Endodermal cell (in vitro differentiated cells): ENCODE measurements around the gene DDX50. TPM values are rescaled to one million over a fixed set of nuclear protein-coding genes. Genes with fewer than 3 reads are reported as not detected.

ENCODE experiments used
- DNase-seq: peaks from one replicate; pipeline ENCODE4 v3.0.0-alpha.2; 2017
- H3K27ac ChIP-seq: 2 replicates; pipeline ENCODE4 v1.5.1; 2013; ENCODE audit warnings: mild to moderate bottlenecking, low read depth, low read length, moderate library complexity
- H3K27me3 ChIP-seq: 2 replicates; pipeline ENCODE4 v1.6.1; 2013; ENCODE audit warnings: mild to moderate bottlenecking, low read length, moderate library complexity; ENCODE audit not compliant: insufficient read depth, control insufficient read depth, poor library complexity, severe bottlenecking
- H3K36me3 ChIP-seq: 2 replicates; pipeline ENCODE4 v1.7.0; 2013; ENCODE audit warnings: mild to moderate bottlenecking, low read length, moderate library complexity; ENCODE audit not compliant: control insufficient read depth, insufficient read depth
- H3K4me1 ChIP-seq: one replicate; pipeline ENCODE4 v1.7.0; 2013; ENCODE audit warnings: low read length; ENCODE audit not compliant: control insufficient read depth, insufficient read depth
- H3K4me3 ChIP-seq: 2 replicates; pipeline ENCODE4 v1.5.1; 2013; ENCODE audit warnings: mild to moderate bottlenecking, low read length, moderate library complexity
- H3K9ac ChIP-seq: 2 replicates; pipeline ENCODE4 v1.6.1; 2013; ENCODE audit warnings: mild to moderate bottlenecking, low read length, moderate library complexity; ENCODE audit not compliant: poor library complexity, severe bottlenecking; ENCODE audit errors: extremely low read depth
- H3K9me3 ChIP-seq: 2 replicates; pipeline ENCODE4 v1.6.1; 2013; ENCODE audit warnings: mild to moderate bottlenecking, low read length, moderate library complexity; ENCODE audit not compliant: control insufficient read depth
- H3K27ac Mint-ChIP-seq: 2 replicates; pipeline ENCODE4 v1.8.0; 2020; ENCODE audit warnings: mixed read lengths
- H3K27me3 Mint-ChIP-seq: 2 replicates; pipeline ENCODE4 v1.8.0; 2021; ENCODE audit warnings: mild to moderate bottlenecking, mixed read lengths; ENCODE audit not compliant: insufficient read depth
- H3K36me3 Mint-ChIP-seq: 2 replicates; pipeline ENCODE4 v1.8.0; 2020; ENCODE audit warnings: low read depth, mixed read lengths
- H3K4me1 Mint-ChIP-seq: 2 replicates; pipeline ENCODE4 v1.8.0; 2020; ENCODE audit warnings: mixed read lengths
- H3K4me3 Mint-ChIP-seq: 2 replicates; pipeline ENCODE4 v1.8.0; 2020; ENCODE audit warnings: mild to moderate bottlenecking, moderate library complexity, mixed read lengths
- H3K9me3 Mint-ChIP-seq: 2 replicates; pipeline ENCODE4 v1.8.0; 2020; ENCODE audit warnings: mild to moderate bottlenecking, mixed read lengths
- CTCF ChIP-seq: fragments of 200-600 bp; sonication (generic); conservative IDR thresholded peaks from 2 replicates; pipeline ENCODE4 v1.5.0; 2021; ENCODE audit warnings: antibody characterized with exemption, mild to moderate bottlenecking
- WGBS, 2 experiments: methylation state at CpG; one replicate each; pipeline versions ENCODE4 v1.1.5 to v1.1.7; 2013; ENCODE audit warnings: missing lambda C conversion rate in 2 of 2, mixed read lengths in 1 of 2; ENCODE audit not compliant: insufficient coverage in 1 of 2, insufficient read length in 1 of 2; 5-methylcytosine and 5-hydroxymethylcytosine counted together
- total RNA-seq, 2 donors: library from RNA; stranded (reverse); fragmentation: NEBNext Ultra II Directional in 1 of 2; extraction: Animal tissue kit (Norgen Biotek cat#: 25700) in 1 of 2; gene quantifications; 2 replicates in 1 of 2; 3 replicates in 1 of 2; pipeline ENCODE4 v1.2.1, GENCODE V29; 2021

DDX50 gene
- total RNA-seq, 2 donors from 2014 or later: 38.0 to 46.5 TPM

GRCh38 chr10:68988530-68989316, 87.6 kb downstream of the DDX50 start, which contains the start of gene KIFBP:
Gene KIFBP (plus strand): TSS chr10:68988803. CDS start chr10:68988833, 30 bp downstream.
- H3K9ac ChIP-seq: peak within 1 kb of the TSS; percentile 85
- no peaks in the 10 kb centered on the region for H3K27me3 Mint-ChIP-seq
- H3K27ac ChIP-seq: peak within 1 kb of the TSS; percentile 36
- H3K4me3 Mint-ChIP-seq: peak within 1 kb of the TSS; percentile 87
- peaks cover 18% of the 10 kb centered on the region for H3K36me3 Mint-ChIP-seq
- peaks cover 2% of the 10 kb centered on the region for H3K4me1 ChIP-seq
- peak within 1 kb of the TSS; percentile 98 for H3K4me3 ChIP-seq
- no peaks in the 10 kb centered on the region for H3K27me3 ChIP-seq
- peak; percentile 69 for TF ChIP-seq CTCF
- peaks cover 34% of the 10 kb centered on the region for H3K36me3 ChIP-seq
- peak; percentile 98 for DNase-seq
- no peaks in the 10 kb centered on the region for H3K9me3 ChIP-seq
- no peaks in the 10 kb centered on the region for H3K9me3 Mint-ChIP-seq
- peaks cover 22% of the 10 kb centered on the region for H3K4me1 Mint-ChIP-seq
- 0 to 1% methylated on average over 28 to 62 of the region's 62 CpGs for WGBS, 2 experiments
- peak within 1 kb of the TSS; percentile 96 for H3K27ac Mint-ChIP-seq

- Histone ChIP-seq H3K4me1 (no peaks in the 10 kb centered on the region), H3K27ac (no peak overlapping the region), H3K27me3 (no peaks in the 10 kb centered on the region), H3K9ac (peak overlapping the region; percentile 85), H3K36me3 (peaks cover 29% of the 10 kb centered on the region), H3K9me3 (no peaks in the 10 kb centered on the region), H3K4me3 (peak overlapping the region; percentile 98)
- no peaks in the 10 kb centered on the region for H3K9me3 Mint-ChIP-seq
- H3K4me3 Mint-ChIP-seq: peak overlapping the region; percentile 87
- no peaks in the 10 kb centered on the region for H3K27me3 Mint-ChIP-seq
- 30 to 33% methylated on average over 18 to 22 of the region's 22 CpGs for WGBS, 2 experiments
- no peak for TF ChIP-seq CTCF
- peaks cover 14% of the 10 kb centered on the region for H3K4me1 Mint-ChIP-seq
- H3K27ac Mint-ChIP-seq: peak overlapping the region; percentile 96
- DNase-seq: no peak
- H3K36me3 Mint-ChIP-seq: peaks cover 13% of the 10 kb centered on the region
Measured at GRCh38 chr10:68989317-68989990, 88.3 kb downstream of the DDX50 start.

- no peaks in the 10 kb centered on the region for H3K27me3 Mint-ChIP-seq
- Histone ChIP-seq H3K4me1 (no peaks in the 10 kb centered on the region), H3K27me3 (no peaks in the 10 kb centered on the region), H3K4me3 (peak overlapping the region; percentile 65), H3K9ac (no peak overlapping the region), H3K9me3 (no peaks in the 10 kb centered on the region), H3K36me3 (peaks cover 16% of the 10 kb centered on the region), H3K27ac (no peak overlapping the region)
- H3K27ac Mint-ChIP-seq: peak overlapping the region; percentile 6
- peak overlapping the region; percentile 2 for H3K4me3 Mint-ChIP-seq
- H3K4me1 Mint-ChIP-seq: peaks cover 13% of the 10 kb centered on the region
- peaks cover 5% of the 10 kb centered on the region for H3K36me3 Mint-ChIP-seq
- no peak for DNase-seq
- no peaks in the 10 kb centered on the region for H3K9me3 Mint-ChIP-seq
- WGBS, 2 experiments: 96% methylated on average over 2 of the region's 2 CpGs; no CpG with 5 or more reads in 1 of the 2 experiments
- no peak for TF ChIP-seq CTCF
Measured at GRCh38 chr10:68992636-68993440, 91.7 kb downstream of the DDX50 start.
